ENCODE results near the gene NR6A1.

Gene NR6A1

DNA sequence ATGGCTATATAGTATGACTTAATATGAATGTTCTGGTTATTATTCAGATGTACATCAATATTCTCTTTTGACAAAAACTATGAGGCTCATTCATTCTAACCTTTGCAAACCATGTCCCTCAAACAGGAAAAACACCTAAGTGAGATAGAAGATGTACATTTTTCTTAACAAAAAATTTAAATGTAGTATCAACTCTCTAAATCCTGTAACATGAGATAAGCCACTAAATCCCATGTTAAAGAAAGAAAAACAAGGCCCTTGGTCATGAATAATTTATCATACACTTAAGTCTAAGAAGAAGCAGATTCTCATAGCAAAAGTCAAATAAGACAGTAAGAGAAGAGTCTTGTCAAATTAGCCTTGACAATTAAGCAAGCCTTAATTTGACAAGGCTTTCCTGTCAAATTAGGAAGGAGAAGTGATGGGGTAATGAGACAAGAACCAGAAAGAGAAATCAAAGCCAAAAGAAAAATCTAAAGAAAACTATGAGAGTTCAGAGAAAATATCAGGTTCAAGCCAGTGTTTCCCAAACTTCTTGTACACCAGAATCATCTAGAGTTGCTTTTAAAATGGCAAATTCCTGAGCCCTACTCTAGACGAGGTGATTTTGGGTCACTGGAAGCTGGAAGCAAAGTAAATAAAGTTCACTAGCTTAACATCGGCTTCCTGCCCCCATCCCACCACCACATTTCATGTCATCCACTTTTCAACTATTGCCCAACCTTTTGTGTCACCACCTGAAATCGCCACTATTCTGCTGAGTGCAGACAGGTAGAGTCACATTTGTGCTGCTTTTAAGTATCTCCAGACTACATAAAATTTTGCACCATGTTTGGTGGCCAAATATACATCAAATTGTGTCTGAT lies 76.5 kb downstream of the NR6A1 start:
- DNase-seq: no peak

- DNase-seq: no peak
Measured at GRCh38 chr9:124693403-124693802, 77.7 kb downstream of the NR6A1 start.

DNA sequence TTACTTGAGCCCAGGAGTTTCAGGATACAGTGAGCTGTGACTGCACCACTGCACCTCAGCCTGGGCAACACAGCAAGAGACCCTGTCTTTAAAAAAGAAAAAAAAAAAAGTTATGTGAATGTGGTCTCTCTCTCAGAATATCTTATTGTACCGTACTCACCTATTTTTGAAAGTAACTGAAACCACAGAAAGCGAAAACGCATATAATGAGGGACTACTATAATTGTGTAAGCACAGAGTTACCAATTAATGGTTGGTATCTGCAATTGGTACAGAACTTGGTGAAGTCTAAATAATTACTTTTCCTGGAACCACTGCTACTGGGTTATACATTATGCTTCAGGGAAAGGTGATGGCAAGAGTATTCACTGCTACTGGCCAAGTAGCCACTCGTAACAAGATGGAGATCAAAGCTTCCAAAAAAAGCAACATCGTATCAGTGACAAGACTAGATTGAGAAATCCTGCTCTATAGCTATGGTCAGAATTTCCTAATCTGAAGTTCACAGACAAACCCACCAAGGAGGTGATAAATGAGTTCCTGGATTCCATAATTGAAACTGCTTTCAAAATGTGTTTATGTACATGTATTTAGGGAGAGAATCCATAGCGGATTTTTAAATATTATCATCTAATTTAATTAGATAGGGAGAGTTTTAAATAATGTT lies 82.7 kb downstream of the NR6A1 start:
- no peak for DNase-seq

DNA sequence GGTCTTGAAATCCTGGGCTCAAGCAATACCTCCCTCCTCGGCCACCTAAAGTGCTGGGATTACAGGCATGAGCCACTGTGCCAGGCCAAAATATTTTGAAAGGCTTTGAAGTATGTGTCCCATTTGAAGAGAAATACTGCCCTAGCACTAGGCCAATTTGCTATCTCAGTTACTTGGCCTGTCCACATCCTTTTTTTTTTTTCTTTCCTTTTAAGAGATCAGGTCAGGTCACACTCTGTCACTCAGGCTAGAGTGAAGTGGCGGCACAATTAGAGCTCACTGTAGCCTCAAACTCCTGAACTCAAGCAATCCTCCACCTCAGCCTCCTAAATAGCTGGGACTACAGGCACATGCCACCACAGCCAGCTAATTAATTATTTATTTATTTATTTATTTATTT lies 84.2 kb downstream of the NR6A1 start:
- no peak for DNase-seq

GRCh38 chr9:124685217-124685616 lies 85.9 kb downstream of the NR6A1 start:
- peak in 1 of 58 donors; percentile 6 for DNase-seq

DNA sequence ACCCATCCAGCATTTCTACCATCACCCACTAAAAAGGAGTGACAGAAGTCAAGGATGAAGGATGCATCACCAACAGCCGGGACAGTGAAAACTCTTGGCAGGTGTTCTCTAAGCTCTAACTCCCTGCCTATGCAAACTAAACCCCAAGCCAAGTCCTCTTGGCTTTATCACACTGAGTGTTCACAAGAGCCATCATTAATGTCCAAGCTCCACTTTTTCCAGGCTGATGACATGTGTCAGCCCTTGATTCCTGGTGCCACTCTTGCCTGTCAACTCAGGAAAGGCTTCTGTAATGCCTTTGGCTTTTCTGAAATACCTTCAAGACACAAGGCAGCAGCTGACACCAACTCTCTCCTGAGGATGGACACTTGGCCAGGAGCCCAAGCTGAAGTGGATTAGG lies 86.9 kb downstream of the NR6A1 start:
- DNase-seq: no peak

- no peak for DNase-seq
Measured at GRCh38 chr9:124683043-124683442, 88.1 kb downstream of the NR6A1 start.

DNA sequence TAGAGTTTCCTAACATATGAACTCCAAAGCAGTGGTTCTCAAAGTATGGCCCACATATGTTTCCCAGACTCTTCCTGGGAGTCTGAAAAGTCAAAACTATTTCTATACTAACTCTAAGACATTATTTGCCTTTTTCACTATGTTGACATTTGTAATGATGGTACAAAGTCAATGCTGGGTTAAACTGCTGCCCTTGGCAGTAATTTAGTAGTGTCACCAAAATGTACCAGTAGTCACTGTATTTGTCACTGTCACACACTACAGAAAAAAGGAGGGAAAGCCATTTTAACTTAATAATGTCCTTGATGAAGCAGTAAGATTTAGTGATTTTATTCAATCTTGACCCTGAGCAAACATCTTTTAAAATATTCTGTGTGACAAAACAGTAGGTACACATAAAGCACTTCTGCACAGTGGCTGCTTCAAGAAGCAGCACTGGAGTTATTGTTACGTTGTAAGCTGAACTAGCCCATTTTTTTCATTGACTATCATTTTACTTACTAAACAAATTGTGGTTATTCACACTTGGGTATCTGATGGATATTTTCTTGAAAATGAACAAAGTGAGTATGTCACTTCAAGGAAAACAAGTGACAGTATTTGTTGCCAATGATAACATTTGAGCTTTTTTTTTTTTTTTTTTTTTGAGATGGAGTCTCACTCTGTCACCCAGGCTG lies 90.3 kb downstream of the NR6A1 start:
- no peak for DNase-seq

DNA sequence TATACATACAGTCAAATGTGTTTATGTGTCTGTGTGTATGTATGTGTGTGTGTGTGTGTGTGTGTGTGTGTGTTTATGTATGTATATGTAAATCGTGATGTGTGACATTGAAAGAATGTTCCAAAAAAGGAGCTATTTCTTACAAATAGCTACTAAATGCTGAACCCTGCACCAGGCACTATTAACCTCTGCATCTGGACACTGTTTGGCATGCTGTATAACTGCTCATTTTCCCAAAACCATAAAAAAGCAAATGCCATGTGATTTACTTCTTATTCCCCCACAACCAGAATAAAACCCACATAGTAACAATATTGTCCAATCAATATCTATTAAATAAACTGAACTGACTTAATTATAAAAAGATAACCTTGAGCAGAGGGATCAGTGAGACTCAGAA lies 91.1 kb downstream of the NR6A1 start:
- no peak for DNase-seq

- no peak for DNase-seq
Measured at GRCh38 chr9:124676159-124676551, 95.0 kb downstream of the NR6A1 start.

DNA sequence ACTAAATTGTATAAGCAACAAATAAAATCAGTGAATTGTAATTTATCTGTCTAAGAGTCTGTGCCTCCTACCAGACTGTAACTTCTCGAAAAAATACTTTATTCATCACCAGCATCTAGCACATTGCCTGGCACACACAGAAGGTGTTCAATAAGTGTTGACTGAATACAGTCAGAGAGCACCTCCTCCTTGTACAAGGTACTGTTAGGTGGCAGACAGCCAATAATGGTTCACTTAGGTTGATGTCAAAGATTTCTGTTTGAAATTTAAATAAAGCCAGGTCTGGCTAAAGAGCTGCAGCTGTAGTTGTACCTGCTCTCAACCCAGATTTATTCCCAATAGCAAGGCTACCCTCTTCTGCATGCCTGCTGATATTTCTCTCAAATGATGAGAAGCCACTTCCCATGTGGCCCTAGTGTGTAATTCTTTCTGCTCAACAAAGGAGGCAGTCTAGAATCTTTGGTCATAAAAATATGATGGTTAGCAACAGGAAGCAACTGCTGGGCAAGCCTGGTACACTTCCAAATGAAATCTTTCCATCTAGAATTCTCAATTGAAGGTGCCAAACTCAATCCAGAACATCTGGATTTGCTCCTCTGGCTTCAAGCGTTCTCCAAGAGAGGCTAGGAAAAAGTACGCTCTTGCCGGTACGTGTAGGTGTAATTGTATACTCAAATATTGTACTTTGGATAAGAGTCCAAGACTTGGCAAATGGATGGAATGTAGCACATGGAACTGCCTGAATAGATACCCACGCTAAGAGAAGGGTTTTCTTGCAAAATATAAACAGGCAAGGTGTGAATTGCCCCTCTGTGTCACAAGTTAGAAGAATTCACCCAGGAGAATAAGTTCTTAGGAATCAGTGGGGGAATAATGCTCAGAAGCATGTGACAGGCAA lies 95.6 kb downstream of the NR6A1 start:
- DNase-seq: no peak

DNA sequence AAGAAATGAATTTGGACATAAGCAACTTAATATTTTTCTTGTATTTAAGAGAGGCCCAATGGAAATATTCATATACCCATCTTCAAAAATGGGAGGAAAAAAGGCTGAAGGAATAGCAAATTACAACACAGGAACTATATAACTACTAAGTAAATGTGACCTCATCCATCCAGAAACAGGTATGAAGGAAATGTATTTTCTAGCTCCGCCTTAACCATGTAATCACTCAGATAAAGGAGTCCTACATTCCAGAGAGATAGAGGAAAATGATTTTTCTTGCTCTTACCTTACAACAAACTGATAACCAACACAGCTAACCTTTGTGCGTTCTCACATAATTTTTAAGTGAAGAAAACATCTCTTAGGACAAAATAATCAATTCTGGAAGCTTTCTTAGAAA lies 96.5 kb downstream of the NR6A1 start:
- DNase-seq: no peak

DNA sequence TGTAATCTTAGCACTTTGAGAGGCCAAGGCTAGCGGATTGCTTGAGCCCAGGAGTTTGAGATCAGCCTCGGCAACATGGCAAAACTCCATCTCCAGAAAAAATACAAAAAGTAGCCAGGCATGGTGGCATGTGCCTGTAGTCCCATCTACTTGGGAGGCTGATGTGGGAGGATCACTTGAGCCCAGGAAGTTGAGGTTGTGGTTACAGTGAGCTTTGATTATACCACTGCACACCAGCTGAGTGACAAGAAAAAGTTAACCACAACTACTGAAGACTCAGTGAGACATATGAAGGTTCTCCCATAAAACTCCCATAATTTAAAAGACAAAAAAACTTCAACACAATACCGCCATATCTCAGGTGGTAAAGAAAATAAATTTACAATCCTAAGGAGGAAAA lies 98.0 kb downstream of the NR6A1 start:
- DNase-seq: no peak

DNA sequence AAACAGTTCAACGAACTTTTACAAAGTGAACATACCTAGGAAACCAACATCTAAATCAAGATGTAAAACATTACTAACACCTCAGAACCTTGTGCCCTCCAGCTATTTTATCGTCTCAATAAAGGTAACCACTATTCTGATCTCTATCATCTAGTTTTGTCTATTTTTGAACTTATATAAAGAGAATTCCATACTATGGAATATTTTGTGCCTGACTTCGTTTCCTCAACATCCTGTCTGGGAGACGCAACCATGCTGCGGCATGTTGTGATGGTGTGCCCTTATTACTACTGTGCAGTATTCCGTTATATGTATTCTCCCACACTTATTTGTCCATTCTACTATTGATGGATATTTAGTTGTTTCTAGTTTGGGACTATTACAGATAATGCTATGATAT lies 99.2 kb downstream of the NR6A1 start:
- DNase-seq: no peak

GRCh38 chr9:124666642-124667041 lies 104.5 kb downstream of the NR6A1 start:
- DNase-seq: no peak

- DNase-seq: no peak
Measured at GRCh38 chr9:124665391-124666058, 105.6 kb downstream of the NR6A1 start.

- no peak for DNase-seq
Measured at GRCh38 chr9:124664143-124664542, 107.0 kb downstream of the NR6A1 start.

- DNase-seq: no peak
Measured at GRCh38 chr9:124663046-124663961, 107.8 kb downstream of the NR6A1 start.

DNA sequence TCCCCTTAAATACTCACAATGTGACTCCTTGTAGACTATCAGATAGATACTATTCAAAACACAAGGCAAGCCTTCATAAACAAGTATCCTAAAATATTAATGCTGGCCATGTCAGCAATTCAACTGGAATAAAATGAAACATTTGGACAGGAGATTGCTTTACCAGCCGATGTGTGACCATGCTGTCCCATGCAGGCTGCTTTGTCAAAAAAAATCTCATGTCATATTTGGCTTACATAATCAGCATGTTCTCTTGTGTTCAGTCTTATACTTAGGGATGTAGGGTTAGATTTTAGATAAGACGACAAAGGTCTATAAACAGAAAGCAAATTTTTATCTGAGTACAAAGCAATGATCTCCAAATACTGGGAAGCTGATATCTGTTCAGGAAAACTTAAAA lies 108.5 kb downstream of the NR6A1 start:
- DNase-seq: no peak

DNA sequence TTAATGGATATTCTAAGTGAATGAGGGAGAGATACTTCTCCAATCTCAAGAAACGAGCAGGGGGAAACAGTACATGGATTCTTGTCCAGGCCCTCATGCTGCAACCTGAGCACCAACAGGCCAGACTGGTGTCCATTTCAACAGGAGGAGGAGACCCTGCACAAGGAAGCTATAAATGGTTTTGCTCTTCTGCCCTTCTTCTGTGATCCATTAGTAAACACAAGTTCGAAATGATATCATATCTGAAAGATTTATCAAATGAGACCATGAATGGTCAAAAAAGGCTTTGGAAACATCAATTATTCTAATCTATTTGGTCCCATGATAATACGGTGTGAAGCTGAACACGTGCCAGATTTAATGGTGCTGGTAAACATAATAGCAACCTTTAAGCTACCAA lies 109.8 kb downstream of the NR6A1 start:
- DNase-seq: no peak

Measured in anterior cingulate cortex (tissue), 58 donors.